ENCODE data around the gene RXRG. TPM values are rescaled to one million over a fixed set of nuclear protein-coding genes. Genes with fewer than 3 reads are reported as not detected.

The RXRG gene
- polyA plus RNA-seq, 1 donor from 2014 or later, result 0.78 TPM

GRCh38 chr1:165423136-165423535, 21.8 kb downstream of the RXRG start:
- no peak overlapping the region for H3K9ac ChIP-seq (ENCODE audit: low read length)
- no peaks in the 10 kb centered on the region for H3K79me2 ChIP-seq (replicated peaks; ENCODE audit: insufficient read depth, low read length)
- TF ChIP-seq EP300 (conservative IDR thresholded peaks at IDR 0.05; ENCODE audit: poor library complexity, severe bottlenecking), result no peak
- no peak for TF ChIP-seq EZH2 (IDR thresholded peaks at IDR 0.05; ENCODE audit: borderline replicate concordance, insufficient read depth, low read length, poor library complexity, severe bottlenecking)
- TF ChIP-seq POLR2AphosphoS5 (IDR thresholded peaks at IDR 0.05), result no peak
- TF ChIP-seq RAD21 (conservative IDR thresholded peaks at IDR 0.05), result no peak
- TF ChIP-seq REST (IDR thresholded peaks at IDR 0.05; ENCODE audit: borderline replicate concordance), result no peak
- TF ChIP-seq MXI1 (conservative IDR thresholded peaks at IDR 0.05; ENCODE audit: poor library complexity, severe bottlenecking), result no peak
- TF ChIP-seq, protein P1, sequence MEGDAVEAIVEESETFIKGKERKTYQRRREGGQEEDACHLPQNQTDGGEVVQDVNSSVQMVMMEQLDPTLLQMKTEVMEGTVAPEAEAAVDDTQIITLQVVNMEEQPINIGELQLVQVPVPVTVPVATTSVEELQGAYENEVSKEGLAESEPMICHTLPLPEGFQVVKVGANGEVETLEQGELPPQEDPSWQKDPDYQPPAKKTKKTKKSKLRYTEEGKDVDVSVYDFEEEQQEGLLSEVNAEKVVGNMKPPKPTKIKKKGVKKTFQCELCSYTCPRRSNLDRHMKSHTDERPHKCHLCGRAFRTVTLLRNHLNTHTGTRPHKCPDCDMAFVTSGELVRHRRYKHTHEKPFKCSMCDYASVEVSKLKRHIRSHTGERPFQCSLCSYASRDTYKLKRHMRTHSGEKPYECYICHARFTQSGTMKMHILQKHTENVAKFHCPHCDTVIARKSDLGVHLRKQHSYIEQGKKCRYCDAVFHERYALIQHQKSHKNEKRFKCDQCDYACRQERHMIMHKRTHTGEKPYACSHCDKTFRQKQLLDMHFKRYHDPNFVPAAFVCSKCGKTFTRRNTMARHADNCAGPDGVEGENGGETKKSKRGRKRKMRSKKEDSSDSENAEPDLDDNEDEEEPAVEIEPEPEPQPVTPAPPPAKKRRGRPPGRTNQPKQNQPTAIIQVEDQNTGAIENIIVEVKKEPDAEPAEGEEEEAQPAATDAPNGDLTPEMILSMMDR (IDR thresholded peaks at IDR 0.05; ENCODE audit: poor library complexity, severe bottlenecking), result no peak
- TF ChIP-seq TAF1 (IDR thresholded peaks at IDR 0.05; ENCODE audit: low read depth), result no peak
- TF ChIP-seq SMC3 (conservative IDR thresholded peaks at IDR 0.05; ENCODE audit: poor library complexity), result no peak
- H3K36me3 ChIP-seq (ENCODE audit: insufficient read depth, low read length), result no peaks in the 10 kb centered on the region
- no peaks in the 10 kb centered on the region for H3K27me3 ChIP-seq (ENCODE audit: insufficient read depth, low read depth, low read length)
- H3K4me2 ChIP-seq (ENCODE audit: low read length), result no peak overlapping the region
- H3K27ac ChIP-seq (ENCODE audit: low read length), result no peak overlapping the region
- no peaks in the 10 kb centered on the region for H3K9me2 ChIP-seq (ENCODE audit: insufficient read depth, low read length)
- H3K9me3 ChIP-seq (ENCODE audit: low read length), result no peaks in the 10 kb centered on the region
- H4K20me1 ChIP-seq (ENCODE audit: insufficient read depth), result no peaks in the 10 kb centered on the region
- H2AFZ ChIP-seq (ENCODE audit: low read depth, low read length), result no peak overlapping the region
- H3K4me3 ChIP-seq (ENCODE audit: low read length), result no peak overlapping the region
- H3F3A ChIP-seq (ENCODE audit: insufficient read depth, low read length, poor library complexity, severe bottlenecking), result no peaks in the 10 kb centered on the region

- no peaks in the 10 kb centered on the region for H4K20me1 ChIP-seq (ENCODE audit: insufficient read depth)
- no peaks in the 10 kb centered on the region for H3K9me3 ChIP-seq (ENCODE audit: low read length)
- H3K79me2 ChIP-seq (replicated peaks; ENCODE audit: insufficient read depth, low read length), result no peaks in the 10 kb centered on the region
- no peak overlapping the region for H3K27ac ChIP-seq (ENCODE audit: low read length)
- no peak overlapping the region for H3K9ac ChIP-seq (ENCODE audit: low read length)
- no peaks in the 10 kb centered on the region for H3K9me2 ChIP-seq (ENCODE audit: insufficient read depth, low read length)
- no peak overlapping the region for H3K4me2 ChIP-seq (ENCODE audit: low read length)
- H3K27me3 ChIP-seq (ENCODE audit: insufficient read depth, low read depth, low read length), result no peaks in the 10 kb centered on the region
- H2AFZ ChIP-seq (ENCODE audit: low read depth, low read length), result no peak overlapping the region
- no peak overlapping the region for H3K4me3 ChIP-seq (ENCODE audit: low read length)
- no peaks in the 10 kb centered on the region for H3F3A ChIP-seq (ENCODE audit: insufficient read depth, low read length, poor library complexity, severe bottlenecking)
- TF ChIP-seq EZH2 (IDR thresholded peaks at IDR 0.05; ENCODE audit: borderline replicate concordance, insufficient read depth, low read length, poor library complexity, severe bottlenecking) (no peak), TAF1 (IDR thresholded peaks at IDR 0.05; ENCODE audit: low read depth) (no peak), REST (IDR thresholded peaks at IDR 0.05; ENCODE audit: borderline replicate concordance) (no peak), EP300 (conservative IDR thresholded peaks at IDR 0.05; ENCODE audit: poor library complexity, severe bottlenecking) (no peak), RAD21 (conservative IDR thresholded peaks at IDR 0.05) (no peak), SMC3 (conservative IDR thresholded peaks at IDR 0.05; ENCODE audit: poor library complexity) (no peak), MXI1 (conservative IDR thresholded peaks at IDR 0.05; ENCODE audit: poor library complexity, severe bottlenecking) (no peak), POLR2AphosphoS5 (IDR thresholded peaks at IDR 0.05) (no peak)
- TF ChIP-seq, protein P1 (IDR thresholded peaks at IDR 0.05; ENCODE audit: poor library complexity, severe bottlenecking), result no peak
- H3K36me3 ChIP-seq (ENCODE audit: insufficient read depth, low read length), result no peaks in the 10 kb centered on the region
Observed at GRCh38 chr1:165420655-165421054, 24.3 kb downstream of the RXRG start.
